Suprapubic skin (tissue), 4 donors: Measurements from ENCODE around the gene CARS2. TPM values are rescaled to one million over a fixed set of nuclear protein-coding genes. Genes with fewer than 3 reads are reported as not detected.

Source experiments
- DNase-seq, 2 donors: peaks; one replicate each; pipeline ENCODE4 v3.0.0-alpha.2; 2019; ENCODE audit warnings: low spot score in 2 of 2
- H3K27ac ChIP-seq: fragments of 200-600 bp; sonication (generic); one replicate; pipeline ENCODE4 v1.5.1; 2019
- H3K27me3 ChIP-seq: fragments of 200-600 bp; sonication (generic); one replicate; pipeline ENCODE4 v1.5.1; 2019
- H3K36me3 ChIP-seq: fragments of 200-600 bp; sonication (generic); one replicate; pipeline ENCODE4 v1.5.1; 2019
- H3K4me1 ChIP-seq: fragments of 200-600 bp; sonication (generic); one replicate; pipeline ENCODE4 v1.5.1; 2019
- H3K4me3 ChIP-seq: fragments of 200-600 bp; sonication (generic); one replicate; pipeline ENCODE4 v1.5.1; 2019; ENCODE audit warnings: mild to moderate bottlenecking
- H3K9me3 ChIP-seq: fragments of 200-600 bp; sonication (generic); one replicate; pipeline ENCODE4 v1.5.1; 2019
- CTCF ChIP-seq, 2 donors: fragments of 200-600 bp in 1 of 2; fragments of 450-650 bp in 1 of 2; sonication (generic) in 1 of 2; IDR thresholded peaks; one replicate each; pipeline ENCODE4 v1.5.1; 2016 to 2019; ENCODE audit warnings: antibody characterized with exemption in 2 of 2, mild to moderate bottlenecking in 1 of 2, moderate library complexity in 1 of 2
- EP300 ChIP-seq: sonication (generic); formaldehyde crosslinking; IDR thresholded peaks from one replicate; pipeline ENCODE4 v1.6.1; 2017; ENCODE audit warnings: antibody characterized with exemption
- POLR2A ChIP-seq, 2 donors: fragments of 450-650 bp; IDR thresholded peaks; one replicate each; pipeline ENCODE4 v1.6.1; 2017; ENCODE audit warnings: antibody characterized with exemption in 2 of 2, mild to moderate bottlenecking in 2 of 2, moderate library complexity in 2 of 2
- POLR2AphosphoS5 ChIP-seq, 3 donors: sonication (generic); formaldehyde crosslinking; IDR thresholded peaks; one replicate each; pipeline ENCODE4 v1.6.1; 2017; ENCODE audit warnings: antibody characterized with exemption in 3 of 3
- WGBS: methylation state at CpG from one replicate; pipeline ENCODE4 v1.1.5; 2018; 5-methylcytosine and 5-hydroxymethylcytosine counted together
- total RNA-seq, 4 donors: library from RNA; depleted of rRNA; stranded (reverse); fragments of >200 nt; gene quantifications; one replicate each; pipeline ENCODE4 v1.1.0, GENCODE V29; 2016

The CARS2 gene
- total RNA-seq, 4 donors from 2014 or later: 35.1 to 130 (median 80.9) TPM

DNA sequence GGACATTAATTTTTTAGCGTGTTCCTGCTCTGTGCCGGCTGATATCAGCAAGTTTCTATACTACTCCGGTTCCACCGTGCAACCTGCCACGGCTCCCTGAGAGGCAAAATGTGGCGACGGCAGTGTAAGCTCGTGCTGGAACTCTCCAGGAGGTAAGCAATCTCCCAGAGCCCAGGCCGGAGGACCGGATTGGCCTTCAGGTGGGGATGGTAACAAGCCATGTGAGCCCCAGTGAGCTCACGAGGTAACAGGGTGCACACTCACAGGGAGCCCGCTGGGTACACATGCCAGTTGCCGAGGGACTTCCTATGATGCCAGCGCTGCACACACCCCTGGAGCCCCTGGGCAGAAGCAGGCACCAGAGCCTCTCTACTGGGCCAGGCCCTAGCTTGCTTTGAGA is 52.1 kb downstream of the CARS2 start:
- no peak for DNase-seq
- Histone ChIP-seq H3K4me3 (no peak overlapping the region), H3K4me1 (no peaks in the 10 kb centered on the region), H3K36me3 (peaks cover 61% of the 10 kb centered on the region), H3K27ac (no peak overlapping the region), H3K27me3 (no peaks in the 10 kb centered on the region), H3K9me3 (no peaks in the 10 kb centered on the region)
- TF ChIP-seq POLR2A (IDR thresholded peaks at IDR 0.05) (no peak), EP300 (no peak), CTCF (IDR thresholded peaks at IDR 0.05) (no peak), POLR2AphosphoS5 (IDR thresholded peaks at IDR 0.05) (no peak)
- WGBS: 97% methylated on average over 8 of the region's 14 CpGs

DNA sequence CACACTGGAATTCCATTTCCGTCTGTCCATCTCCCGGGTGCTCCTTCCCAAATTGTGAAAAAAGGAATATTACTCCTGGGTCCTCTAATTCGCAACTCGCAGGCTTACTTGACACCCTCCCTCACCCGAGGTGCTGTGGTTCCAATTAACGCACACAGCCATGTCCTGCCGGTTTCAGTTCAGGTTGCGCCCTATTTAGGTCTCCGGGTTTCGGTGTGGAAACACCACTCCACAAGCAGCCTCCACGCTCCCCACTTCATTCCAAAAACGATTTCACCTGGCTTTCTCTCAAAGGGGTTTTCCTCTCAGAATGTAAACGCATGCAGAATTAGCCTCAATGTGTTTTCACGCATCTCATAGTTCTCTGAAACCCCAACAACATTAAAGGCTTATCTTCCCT is 52.6 kb downstream of the CARS2 start:
- Histone ChIP-seq H3K27me3 (no peaks in the 10 kb centered on the region), H3K4me1 (no peaks in the 10 kb centered on the region), H3K4me3 (no peak overlapping the region), H3K9me3 (no peaks in the 10 kb centered on the region), H3K27ac (no peak overlapping the region), H3K36me3 (peaks cover 63% of the 10 kb centered on the region)
- WGBS: 91% methylated on average over 14 of the region's 14 CpGs
- no peak for DNase-seq
- TF ChIP-seq CTCF (IDR thresholded peaks at IDR 0.05) (no peak), POLR2AphosphoS5 (IDR thresholded peaks at IDR 0.05) (no peak), POLR2A (IDR thresholded peaks at IDR 0.05) (no peak), EP300 (no peak)

GRCh38 chr13:110652764-110653163 is 53.2 kb downstream of the CARS2 start:
- TF ChIP-seq CTCF (IDR thresholded peaks at IDR 0.05) (no peak), POLR2A (IDR thresholded peaks at IDR 0.05) (no peak), EP300 (no peak), POLR2AphosphoS5 (IDR thresholded peaks at IDR 0.05) (no peak)
- Histone ChIP-seq H3K4me1 (no peaks in the 10 kb centered on the region), H3K27ac (no peak overlapping the region), H3K27me3 (no peaks in the 10 kb centered on the region), H3K9me3 (no peaks in the 10 kb centered on the region), H3K4me3 (no peak overlapping the region), H3K36me3 (peaks cover 63% of the 10 kb centered on the region)
- no peak for DNase-seq
- WGBS: 89% methylated on average over 10 of the region's 10 CpGs

GRCh38 chr13:110652231-110652730 is 53.6 kb downstream of the CARS2 start:
- Histone ChIP-seq H3K27me3 (no peaks in the 10 kb centered on the region), H3K4me3 (no peak overlapping the region), H3K36me3 (peaks cover 63% of the 10 kb centered on the region), H3K4me1 (no peaks in the 10 kb centered on the region), H3K27ac (no peak overlapping the region), H3K9me3 (no peaks in the 10 kb centered on the region)
- no peak for DNase-seq
- 90% methylated on average over 10 of the region's 10 CpGs for WGBS
- TF ChIP-seq CTCF (IDR thresholded peaks at IDR 0.05) (no peak), EP300 (no peak), POLR2A (IDR thresholded peaks at IDR 0.05) (no peak), POLR2AphosphoS5 (IDR thresholded peaks at IDR 0.05) (no peak)

GRCh38 chr13:110651726-110652230 is 54.1 kb downstream of the CARS2 start:
- Histone ChIP-seq H3K4me3 (no peak overlapping the region), H3K36me3 (peaks cover 63% of the 10 kb centered on the region), H3K4me1 (no peaks in the 10 kb centered on the region), H3K9me3 (no peaks in the 10 kb centered on the region), H3K27ac (no peak overlapping the region), H3K27me3 (no peaks in the 10 kb centered on the region)
- peak in 1 of 2 donors; percentile 58 for DNase-seq
- WGBS: 93% methylated on average over 14 of the region's 16 CpGs
- TF ChIP-seq CTCF (IDR thresholded peaks at IDR 0.05): no peak
- no peak for TF ChIP-seq EP300
- no peak for TF ChIP-seq POLR2AphosphoS5 (IDR thresholded peaks at IDR 0.05)
- no peak for TF ChIP-seq POLR2A (IDR thresholded peaks at IDR 0.05)
